HepG2 (cell line): ENCODE measurements around the gene RSBN1L. TPM values are rescaled to one million over a fixed set of nuclear protein-coding genes. Genes with fewer than 3 reads are reported as not detected.

Experiments used
- BCL6 ChIP-seq: IDR thresholded peaks from 2 replicates; pipeline ENCODE4 v1.6.1; 2016; ENCODE audit warnings: missing genetic modification reagents, missing compliant biosample characterization
- BCLAF1 ChIP-seq: fragments of 450-650 bp; IDR thresholded peaks from 2 replicates; pipeline ENCODE4 v1.6.1; 2017; ENCODE audit warnings: mild to moderate bottlenecking
- DMAP1 ChIP-seq: IDR thresholded peaks from 2 replicates; pipeline ENCODE4 v1.6.1; 2016
- DNMT3B ChIP-seq: conservative IDR thresholded peaks from 2 replicates; pipeline ENCODE4 v1.6.1; 2016; ENCODE audit warnings: missing biosample characterization, control low read depth
- FOXA1 ChIP-seq, 2 experiments: fragments of 450-650 bp in 1 of 2; sonication (generic) in 1 of 2; formaldehyde crosslinking in 1 of 2; IDR thresholded peaks; 2 replicates each; pipeline versions ENCODE4 v1.4.0 to v1.6.1; 2016 to 2020; ENCODE audit warnings: missing genetic modification reagents in 1 of 2
- KDM2A ChIP-seq: sonication (generic); formaldehyde crosslinking; IDR thresholded peaks from 2 replicates; pipeline ENCODE4 v1.4.0; 2020; ENCODE audit warnings: low read depth, missing genetic modification reagents, borderline replicate concordance
- NCOR1 ChIP-seq: fragments of 200-600 bp; sonication (generic); IDR thresholded peaks from 2 replicates; pipeline ENCODE4 v1.7.0; 2017; ENCODE audit warnings: antibody characterized with exemption, low read length, borderline replicate concordance
- POGZ ChIP-seq: sonication (generic); formaldehyde crosslinking; IDR thresholded peaks from 2 replicates; pipeline ENCODE4 v1.4.0; 2020; ENCODE audit warnings: mild to moderate bottlenecking, missing genetic modification reagents
- PRMT3 ChIP-seq: sonication (generic); formaldehyde crosslinking; IDR thresholded peaks from 2 replicates; pipeline ENCODE4 v1.8.1; 2022; ENCODE audit warnings: low read depth, mild to moderate bottlenecking, moderate library complexity, missing genetic modification reagents, borderline replicate concordance
- SMARCE1 ChIP-seq: fragments of 450-650 bp; IDR thresholded peaks from 2 replicates; pipeline ENCODE4 v1.6.1; 2017; ENCODE audit warnings: borderline replicate concordance
- SSRP1 ChIP-seq: IDR thresholded peaks from 2 replicates; pipeline ENCODE4 v1.6.1; 2016; ENCODE audit warnings: control low read depth
- YEATS2 ChIP-seq: sonication (generic); formaldehyde crosslinking; IDR thresholded peaks from 2 replicates; pipeline ENCODE4 v1.4.0; 2020; ENCODE audit warnings: missing genetic modification reagents, borderline replicate concordance
- ZNF274 ChIP-seq: sonication (generic); formaldehyde crosslinking; IDR thresholded peaks from 2 replicates; pipeline ENCODE4 v1.5.1; 2020; ENCODE audit warnings: mild to moderate bottlenecking, missing genetic modification reagents
- ZNF619 ChIP-seq: sonication (generic); formaldehyde crosslinking; IDR thresholded peaks from 2 replicates; pipeline ENCODE4 v1.4.0; 2020; ENCODE audit warnings: mild to moderate bottlenecking, missing genetic modification reagents
- ZNF672 ChIP-seq: sonication (generic); formaldehyde crosslinking; IDR thresholded peaks from 2 replicates; pipeline ENCODE4 v1.8.1; 2022; ENCODE audit warnings: missing genetic modification reagents
- ZNF883 ChIP-seq: sonication (generic); formaldehyde crosslinking; IDR thresholded peaks from 2 replicates; pipeline ENCODE4 v1.5.1; 2020; ENCODE audit warnings: mild to moderate bottlenecking, missing genetic modification reagents; ENCODE audit errors: not compliant biosample characterization
- polyA plus RNA-seq, 8 experiments: library from polyadenylated mRNA; depleted of rRNA in 3 of 8; stranded (reverse) in 7 of 8; unstranded in 1 of 8; fragments of >200 nt; fragmentation: Illumina TruSeq in 4 of 8; extraction: Trizol in 4 of 8; gene quantifications; 2 replicates each; pipeline versions ENCODE4 v1.2.1 to v1.2.3, GENCODE V29; 2011 to 2016; ENCODE audit warnings: low read depth in 4 of 8, missing spikeins in 1 of 8, mixed read lengths in 1 of 8; ENCODE audit not compliant: insufficient read depth in 1 of 8
- total RNA-seq, 5 experiments: library from RNA; depleted of rRNA; stranded (reverse); fragments of >200 nt; fragmentation: Illumina TruSeq; extraction: Trizol; gene quantifications; 2 replicates each; pipeline ENCODE4 v1.2.3, GENCODE V29; 2016; ENCODE audit warnings: low read depth in 1 of 5
- TF ChIP-seq, protein P1 (sequence below): sonication (generic); formaldehyde crosslinking; IDR thresholded peaks from 2 replicates; pipeline ENCODE4 v1.4.0; 2020; ENCODE audit warnings: missing genetic modification reagents, borderline replicate concordance
- TF ChIP-seq, protein P2 (sequence below): sonication (generic); formaldehyde crosslinking; IDR thresholded peaks from 2 replicates; pipeline ENCODE4 v1.8.1; 2022; ENCODE audit warnings: mild to moderate bottlenecking, missing genetic modification reagents
- TF ChIP-seq, protein P3 (sequence below): sonication (generic); formaldehyde crosslinking; IDR thresholded peaks from 2 replicates; pipeline ENCODE4 v1.8.1; 2022; ENCODE audit warnings: low read depth, mild to moderate bottlenecking, missing genetic modification reagents

Gene RSBN1L
- total and polyA plus RNA-seq, 2 of the 13 experiments (the other 11 are each of a cell fraction or from before 2014, with no cell fraction given): 7.7 to 21.3 TPM

- TF ChIP-seq BCLAF1 (no peak), ZNF672 (CRISPR knock-in tag) (no peak), DMAP1 (CRISPR knock-in tag) (peak; percentile 83), POGZ (CRISPR knock-in tag) (peak; percentile 92), ZNF883 (CRISPR knock-in tag) (peak; percentile 80), ZNF619 (no peak), SSRP1 (CRISPR knock-in tag) (no peak), KDM2A (CRISPR knock-in tag) (peak; percentile 88), SMARCE1 (no peak), NCOR1 (no peak; the same call in 1 of the 2 replicates), PRMT3 (no peak), YEATS2 (CRISPR knock-in tag) (peak; percentile 44; the same call in 1 of the 2 replicates), FOXA1 (IDR thresholded peaks at IDR 0.05) (no peak), FOXA1 (CRISPR knock-in tag; IDR thresholded peaks at IDR 0.05) (no peak), ZNF274 (CRISPR knock-in tag) (peak; percentile 89; the same call in 1 of the 2 replicates), DNMT3B (CRISPR knock-in tag) (no peak), BCL6 (no peak)
- TF ChIP-seq, protein P1, sequence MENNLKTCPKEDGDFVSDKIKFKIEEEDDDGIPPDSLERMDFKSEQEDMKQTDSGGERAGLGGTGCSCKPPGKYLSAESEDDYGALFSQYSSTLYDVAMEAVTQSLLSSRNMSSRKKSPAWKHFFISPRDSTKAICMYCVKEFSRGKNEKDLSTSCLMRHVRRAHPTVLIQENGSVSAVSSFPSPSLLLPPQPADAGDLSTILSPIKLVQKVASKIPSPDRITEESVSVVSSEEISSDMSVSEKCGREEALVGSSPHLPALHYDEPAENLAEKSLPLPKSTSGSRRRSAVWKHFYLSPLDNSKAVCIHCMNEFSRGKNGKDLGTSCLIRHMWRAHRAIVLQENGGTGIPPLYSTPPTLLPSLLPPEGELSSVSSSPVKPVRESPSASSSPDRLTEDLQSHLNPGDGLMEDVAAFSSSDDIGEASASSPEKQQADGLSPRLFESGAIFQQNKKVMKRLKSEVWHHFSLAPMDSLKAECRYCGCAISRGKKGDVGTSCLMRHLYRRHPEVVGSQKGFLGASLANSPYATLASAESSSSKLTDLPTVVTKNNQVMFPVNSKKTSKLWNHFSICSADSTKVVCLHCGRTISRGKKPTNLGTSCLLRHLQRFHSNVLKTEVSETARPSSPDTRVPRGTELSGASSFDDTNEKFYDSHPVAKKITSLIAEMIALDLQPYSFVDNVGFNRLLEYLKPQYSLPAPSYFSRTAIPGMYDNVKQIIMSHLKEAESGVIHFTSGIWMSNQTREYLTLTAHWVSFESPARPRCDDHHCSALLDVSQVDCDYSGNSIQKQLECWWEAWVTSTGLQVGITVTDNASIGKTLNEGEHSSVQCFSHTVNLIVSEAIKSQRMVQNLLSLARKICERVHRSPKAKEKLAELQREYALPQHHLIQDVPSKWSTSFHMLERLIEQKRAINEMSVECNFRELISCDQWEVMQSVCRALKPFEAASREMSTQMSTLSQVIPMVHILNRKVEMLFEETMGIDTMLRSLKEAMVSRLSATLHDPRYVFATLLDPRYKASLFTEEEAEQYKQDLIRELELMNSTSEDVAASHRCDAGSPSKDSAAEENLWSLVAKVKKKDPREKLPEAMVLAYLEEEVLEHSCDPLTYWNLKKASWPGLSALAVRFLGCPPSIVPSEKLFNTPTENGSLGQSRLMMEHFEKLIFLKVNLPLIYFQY (CRISPR knock-in tag): no peak; the same call in 1 of the 2 replicates
- TF ChIP-seq, protein P2, sequence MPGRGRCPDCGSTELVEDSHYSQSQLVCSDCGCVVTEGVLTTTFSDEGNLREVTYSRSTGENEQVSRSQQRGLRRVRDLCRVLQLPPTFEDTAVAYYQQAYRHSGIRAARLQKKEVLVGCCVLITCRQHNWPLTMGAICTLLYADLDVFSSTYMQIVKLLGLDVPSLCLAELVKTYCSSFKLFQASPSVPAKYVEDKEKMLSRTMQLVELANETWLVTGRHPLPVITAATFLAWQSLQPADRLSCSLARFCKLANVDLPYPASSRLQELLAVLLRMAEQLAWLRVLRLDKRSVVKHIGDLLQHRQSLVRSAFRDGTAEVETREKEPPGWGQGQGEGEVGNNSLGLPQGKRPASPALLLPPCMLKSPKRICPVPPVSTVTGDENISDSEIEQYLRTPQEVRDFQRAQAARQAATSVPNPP (CRISPR knock-in tag): peak; percentile 19; the same call in 1 of the 2 replicates
- TF ChIP-seq, protein P3, sequence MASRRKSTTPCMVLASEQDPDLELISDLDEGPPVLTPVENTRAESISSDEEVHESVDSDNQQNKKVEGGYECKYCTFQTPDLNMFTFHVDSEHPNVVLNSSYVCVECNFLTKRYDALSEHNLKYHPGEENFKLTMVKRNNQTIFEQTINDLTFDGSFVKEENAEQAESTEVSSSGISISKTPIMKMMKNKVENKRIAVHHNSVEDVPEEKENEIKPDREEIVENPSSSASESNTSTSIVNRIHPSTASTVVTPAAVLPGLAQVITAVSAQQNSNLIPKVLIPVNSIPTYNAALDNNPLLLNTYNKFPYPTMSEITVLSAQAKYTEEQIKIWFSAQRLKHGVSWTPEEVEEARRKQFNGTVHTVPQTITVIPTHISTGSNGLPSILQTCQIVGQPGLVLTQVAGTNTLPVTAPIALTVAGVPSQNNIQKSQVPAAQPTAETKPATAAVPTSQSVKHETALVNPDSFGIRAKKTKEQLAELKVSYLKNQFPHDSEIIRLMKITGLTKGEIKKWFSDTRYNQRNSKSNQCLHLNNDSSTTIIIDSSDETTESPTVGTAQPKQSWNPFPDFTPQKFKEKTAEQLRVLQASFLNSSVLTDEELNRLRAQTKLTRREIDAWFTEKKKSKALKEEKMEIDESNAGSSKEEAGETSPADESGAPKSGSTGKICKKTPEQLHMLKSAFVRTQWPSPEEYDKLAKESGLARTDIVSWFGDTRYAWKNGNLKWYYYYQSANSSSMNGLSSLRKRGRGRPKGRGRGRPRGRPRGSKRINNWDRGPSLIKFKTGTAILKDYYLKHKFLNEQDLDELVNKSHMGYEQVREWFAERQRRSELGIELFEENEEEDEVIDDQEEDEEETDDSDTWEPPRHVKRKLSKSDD (CRISPR knock-in tag): no peak; the same call in 1 of the 2 replicates
These were observed 102.3 kb downstream of the RSBN1L start, which contains the start of the genes PHTF2 and TMEM60 (continued) for GRCh38 chr7:77798394-77799077.
